HL-60/S4 treated with retinoic acid at 250 ng/mL for 4 days and 3 days (cell line): ENCODE data around the gene CNIH2.

Experiments
- in situ Hi-C: fragments of 300-500 bp; cut with MboI; formaldehyde crosslinking; loops from 2 replicates; pipeline ENCODE4 v1.7.0; 2022; ENCODE audit warnings: low sequenced_read_pairs

The CNIH2 gene

DNA sequence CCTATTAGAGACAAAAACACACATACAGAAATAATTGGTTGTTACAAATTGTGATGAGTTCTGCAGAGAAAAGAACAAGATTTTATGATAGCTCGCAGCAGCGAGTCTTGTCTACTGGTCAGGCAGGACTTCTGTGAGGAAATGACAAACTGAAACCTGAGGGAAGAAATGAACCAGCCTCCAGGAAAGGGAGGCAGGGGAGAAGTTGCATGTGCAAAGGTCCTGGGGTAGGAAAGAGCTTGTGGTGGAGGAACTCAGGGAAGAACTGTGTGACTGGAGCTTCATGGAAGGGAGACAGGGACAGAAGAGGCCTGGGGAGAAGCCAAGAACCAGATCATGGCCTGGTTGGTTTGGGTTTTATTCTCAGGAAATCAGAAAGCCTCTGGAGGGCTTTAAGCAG, 18.8 kb upstream of the CNIH2 start:
- in situ Hi-C loops, result no loop called here

DNA sequence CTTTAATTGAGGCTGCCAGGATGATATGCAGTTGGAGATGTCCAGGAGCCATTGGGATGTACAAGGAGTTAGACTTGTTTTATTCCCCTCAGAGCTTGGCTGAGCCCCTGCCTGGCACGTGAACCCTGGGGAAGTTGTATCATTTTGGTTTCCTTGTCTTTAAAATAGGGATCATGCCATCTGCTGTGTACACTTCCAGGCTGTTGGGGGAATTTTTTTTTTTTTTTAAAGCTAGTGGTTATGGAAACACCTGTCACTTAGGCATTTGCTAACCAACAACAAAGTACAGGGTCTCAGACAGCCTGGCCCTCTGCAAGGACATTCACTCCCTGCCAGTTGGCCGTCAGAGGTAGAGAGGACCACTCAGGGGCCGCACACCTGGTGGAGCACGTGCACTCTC, 18.0 kb upstream of the CNIH2 start:
- in situ Hi-C loops, result no loop called here

DNA sequence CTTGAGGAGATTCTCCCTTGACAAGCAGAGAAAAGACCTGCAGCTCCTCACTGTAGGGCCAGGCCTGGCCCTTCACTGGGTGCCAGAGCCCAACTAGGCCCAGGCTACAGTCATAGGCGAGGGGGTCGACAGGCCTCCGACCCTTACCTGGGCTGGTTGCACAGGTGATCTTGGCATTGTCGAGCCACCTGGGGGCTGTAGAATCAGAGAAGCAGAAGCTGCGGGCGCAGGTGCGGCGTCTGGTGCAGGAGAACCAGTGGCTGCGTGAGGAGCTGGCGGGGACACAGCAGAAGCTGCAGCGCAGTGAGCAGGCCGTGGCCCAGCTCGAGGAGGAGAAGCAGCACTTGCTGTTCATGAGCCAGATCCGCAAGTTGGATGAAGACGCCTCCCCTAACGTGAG, 16.4 kb upstream of the CNIH2 start:
- in situ Hi-C loops, result no loop called here

DNA sequence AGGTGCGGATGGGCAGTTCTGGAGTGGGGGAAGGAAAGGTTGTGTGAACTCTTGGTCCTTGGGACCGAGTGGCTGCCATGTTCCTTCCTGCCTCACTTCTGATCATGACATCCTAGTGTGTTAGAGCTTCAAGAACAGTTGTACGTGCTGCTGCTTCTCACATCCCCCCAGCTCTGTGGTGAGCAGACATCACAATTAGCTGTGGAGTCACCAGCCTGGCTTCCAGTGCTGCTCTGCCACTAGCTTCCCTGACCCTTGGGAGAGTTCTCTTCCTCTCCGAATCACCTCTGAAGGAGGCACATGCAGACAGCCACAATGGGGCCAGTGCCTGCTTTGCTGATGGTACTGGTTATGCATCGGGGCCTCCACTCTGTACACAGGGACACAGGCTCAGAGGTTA, 15.8 kb upstream of the CNIH2 start:
- in situ Hi-C loops, result no loop called here

DNA sequence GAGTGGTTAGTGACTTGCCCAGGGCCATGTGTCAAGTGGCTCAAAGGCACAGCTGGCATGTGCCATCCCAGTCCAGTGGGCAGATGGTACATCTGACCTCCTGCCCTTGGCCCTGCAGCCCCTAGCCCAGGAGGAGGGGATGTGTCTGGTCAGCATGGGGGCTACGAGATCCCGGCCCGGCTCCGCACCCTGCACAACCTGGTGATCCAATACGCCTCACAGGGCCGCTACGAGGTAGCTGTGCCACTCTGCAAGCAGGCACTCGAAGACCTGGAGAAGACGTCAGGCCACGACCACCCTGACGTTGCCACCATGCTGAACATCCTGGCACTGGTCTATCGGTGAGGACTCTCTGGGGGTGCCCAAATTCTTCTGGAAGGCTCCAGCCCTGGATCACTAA, 15.3 kb upstream of the CNIH2 start:
- in situ Hi-C loops, result no loop called here

DNA sequence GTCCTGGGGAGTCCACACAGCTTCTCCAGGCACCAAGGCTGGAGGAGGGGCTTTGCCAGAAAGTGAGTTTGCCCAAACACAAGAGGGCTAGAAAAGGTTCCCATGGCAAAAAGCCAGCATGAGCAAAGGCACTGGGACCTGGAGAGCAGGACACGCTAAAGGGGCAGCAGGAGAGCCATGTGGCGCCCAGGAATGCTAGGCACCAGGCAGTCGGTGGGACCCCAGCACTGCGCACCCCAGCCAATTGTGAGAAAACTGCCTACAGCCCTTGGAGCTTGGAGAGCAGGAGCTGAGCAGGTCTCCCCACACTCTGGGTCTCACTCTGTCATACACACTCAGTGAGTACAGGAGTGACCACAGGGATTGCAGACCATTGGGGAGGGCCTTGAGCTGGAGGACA, 14.7 kb upstream of the CNIH2 start:
- in situ Hi-C loops, result no loop called here

DNA sequence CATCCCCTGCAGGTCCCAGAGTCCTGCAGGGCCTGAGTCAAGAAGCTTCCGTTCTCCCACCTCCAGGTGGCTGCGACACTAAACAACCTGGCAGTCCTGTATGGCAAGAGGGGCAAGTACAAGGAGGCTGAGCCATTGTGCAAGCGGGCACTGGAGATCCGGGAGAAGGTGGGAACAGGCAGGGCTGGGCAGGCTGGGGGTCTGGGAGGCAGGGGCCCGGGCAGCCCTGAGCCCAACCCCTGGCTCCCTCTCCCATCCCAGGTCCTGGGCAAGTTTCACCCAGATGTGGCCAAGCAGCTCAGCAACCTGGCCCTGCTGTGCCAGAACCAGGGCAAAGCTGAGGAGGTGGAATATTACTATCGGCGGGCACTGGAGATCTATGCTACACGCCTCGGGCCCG, 14.2 kb upstream of the CNIH2 start:
- in situ Hi-C loops, result no loop called here

DNA sequence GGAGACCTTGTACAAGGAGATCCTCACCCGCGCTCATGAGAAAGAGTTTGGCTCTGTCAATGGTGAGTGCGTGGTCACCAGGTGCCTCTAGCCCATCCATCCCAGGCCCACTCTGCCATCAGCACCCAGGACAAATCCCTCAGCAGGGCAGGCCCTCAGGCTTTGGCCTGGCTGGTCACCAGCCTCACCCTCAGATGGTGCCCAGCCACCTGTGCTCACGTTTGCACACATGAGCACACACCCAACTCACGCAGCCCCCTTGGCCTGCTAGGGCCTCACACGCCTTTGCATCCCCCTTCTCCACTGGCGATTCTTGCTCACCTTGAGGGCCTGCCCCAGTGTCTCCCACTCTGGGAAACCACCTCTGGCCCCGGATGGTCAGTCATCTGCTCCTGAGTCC, 13.6 kb upstream of the CNIH2 start:
- in situ Hi-C loops, result no loop called here

DNA sequence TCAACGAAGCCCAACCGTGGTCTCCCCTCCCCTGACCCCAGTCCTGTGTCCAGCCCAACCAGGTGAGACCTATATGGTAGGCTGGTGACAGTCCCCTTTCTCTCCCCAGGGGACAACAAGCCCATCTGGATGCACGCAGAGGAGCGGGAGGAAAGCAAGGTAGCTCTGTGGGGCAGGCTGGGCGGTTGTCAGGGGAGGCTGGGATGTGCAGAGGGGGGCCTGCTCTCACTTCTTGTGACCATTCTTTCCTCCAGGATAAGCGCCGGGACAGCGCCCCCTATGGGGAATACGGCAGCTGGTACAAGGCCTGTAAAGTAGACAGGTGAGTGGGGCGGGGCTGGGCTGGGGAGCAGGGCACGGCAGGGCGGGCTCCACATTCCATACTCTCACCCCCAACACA, 13.1 kb upstream of the CNIH2 start:
- in situ Hi-C loops, result no loop called here

DNA sequence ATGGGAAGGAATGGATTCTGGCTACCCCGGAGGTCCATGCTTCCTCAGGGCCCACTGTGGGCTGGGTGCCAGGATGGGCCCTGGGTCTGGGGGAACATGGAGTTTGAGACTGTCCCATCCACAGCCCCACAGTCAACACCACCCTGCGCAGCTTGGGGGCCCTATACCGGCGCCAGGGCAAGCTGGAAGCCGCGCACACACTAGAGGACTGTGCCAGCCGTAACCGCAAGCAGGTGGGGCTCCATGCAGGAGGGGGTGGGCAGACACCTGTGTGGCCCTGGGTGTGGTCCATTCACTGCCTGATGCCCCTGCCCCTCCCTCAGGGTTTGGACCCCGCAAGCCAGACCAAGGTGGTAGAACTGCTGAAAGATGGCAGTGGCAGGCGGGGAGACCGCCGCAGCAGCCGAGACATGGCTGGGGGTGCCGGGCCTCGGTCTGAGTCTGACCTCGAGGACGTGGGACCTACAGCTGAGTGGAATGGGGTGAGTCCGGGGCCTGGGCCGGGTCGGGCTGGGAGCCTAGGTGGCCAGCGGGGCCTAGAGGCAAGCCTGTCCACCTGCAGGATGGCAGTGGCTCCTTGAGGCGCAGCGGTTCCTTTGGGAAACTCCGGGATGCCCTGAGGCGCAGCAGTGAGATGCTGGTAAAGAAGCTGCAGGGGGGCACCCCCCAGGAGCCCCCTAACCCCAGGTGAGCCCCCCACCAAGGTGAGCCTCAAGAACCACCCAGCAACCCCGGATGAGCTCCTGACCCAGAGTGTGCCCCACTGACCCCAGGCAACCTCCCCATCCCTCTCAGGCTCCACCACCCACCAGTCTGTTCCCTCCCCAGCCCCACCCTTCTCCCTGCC, 12.2 kb upstream of the CNIH2 start:
- in situ Hi-C loops, result no loop called here

DNA sequence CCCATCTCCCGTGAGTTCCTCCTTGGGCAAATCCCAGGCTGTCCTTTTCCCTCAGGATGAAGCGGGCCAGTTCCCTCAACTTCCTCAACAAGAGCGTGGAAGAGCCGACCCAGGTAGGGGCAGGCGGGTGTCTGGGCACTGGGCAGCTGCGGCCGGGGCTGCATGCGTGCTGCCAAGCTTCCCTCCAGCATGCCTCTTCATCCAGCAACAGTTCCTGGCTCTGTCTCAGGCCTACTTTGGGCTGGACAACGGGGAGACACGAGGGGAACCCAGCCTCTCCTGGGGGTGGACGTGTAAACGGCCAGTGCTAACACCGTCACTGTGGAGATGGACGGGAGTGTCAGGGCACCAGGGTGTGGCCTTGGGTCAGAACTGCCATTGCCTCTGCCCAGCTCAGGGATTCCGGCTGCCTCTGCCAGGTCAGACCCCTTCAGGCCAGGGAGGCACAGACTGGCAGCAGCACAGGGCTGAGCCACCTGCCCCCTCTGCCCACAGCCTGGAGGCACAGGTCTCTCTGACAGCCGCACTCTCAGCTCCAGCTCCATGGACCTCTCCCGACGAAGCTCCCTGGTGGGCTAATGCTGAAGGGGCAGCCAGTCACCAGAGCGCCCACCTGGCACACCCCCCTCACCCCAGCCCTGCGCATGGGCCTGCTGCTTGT, 11.5 kb upstream of the CNIH2 start:
- in situ Hi-C loops, result no loop called here

DNA sequence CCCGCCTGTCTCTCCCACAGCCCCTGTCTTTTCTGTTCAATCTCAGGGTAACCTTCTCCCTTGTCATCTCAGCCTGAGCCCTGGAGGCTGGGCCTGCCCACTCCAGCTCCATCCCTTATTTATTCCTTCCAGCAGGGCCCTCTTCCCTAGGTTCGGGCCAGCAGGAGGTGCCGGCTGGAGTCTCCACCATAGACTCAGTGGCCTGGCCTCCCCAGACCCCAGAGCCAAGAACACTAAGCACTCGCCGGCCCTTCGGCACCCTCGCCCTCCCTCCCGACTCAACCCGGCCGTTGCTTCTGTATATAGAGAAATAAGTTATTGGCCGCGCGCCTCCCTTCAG, 11.0 kb upstream of the CNIH2 start:
- in situ Hi-C loops, result no loop called here

DNA sequence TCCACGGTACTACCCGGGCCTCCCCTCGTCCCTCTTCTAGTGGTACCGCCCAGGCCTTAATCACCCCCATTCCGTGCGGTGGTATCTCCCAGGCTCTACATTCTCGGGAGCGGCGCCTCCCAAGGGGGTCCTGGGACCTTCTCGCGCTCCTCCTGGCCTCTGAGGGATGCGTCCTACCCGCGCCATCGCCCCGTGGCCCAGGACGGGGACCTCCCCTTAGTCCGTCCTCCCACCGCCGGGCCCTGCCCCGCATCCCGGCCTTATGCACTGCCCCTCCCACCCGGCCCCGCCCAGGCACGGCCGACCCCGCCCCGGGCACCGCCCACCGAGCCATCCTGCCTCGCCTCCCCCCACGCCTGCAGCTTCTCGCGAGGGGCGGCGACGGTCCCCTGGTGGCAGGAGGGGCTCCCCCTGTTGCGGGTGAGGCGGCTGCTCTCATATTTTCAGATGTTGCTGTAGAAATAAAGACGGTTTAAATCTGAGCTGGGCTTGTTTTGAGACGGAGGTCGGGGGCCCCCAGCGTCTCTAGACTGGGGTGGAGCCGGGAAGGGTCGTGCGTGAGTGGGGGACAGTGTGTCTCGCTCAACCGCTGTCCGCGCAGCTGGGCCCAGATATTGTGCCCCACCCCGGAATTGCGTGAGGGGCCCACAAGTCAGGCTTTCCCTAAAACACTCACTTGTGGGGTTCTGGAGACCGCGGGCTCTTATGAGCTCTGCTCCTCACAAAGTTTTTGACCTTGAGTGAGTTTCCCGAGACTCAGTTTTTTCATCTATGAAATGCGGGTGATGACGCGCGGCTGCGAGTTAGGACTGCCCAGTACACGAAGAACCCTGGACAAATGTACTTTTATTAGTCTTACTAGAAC, 10.4 kb upstream of the CNIH2 start:
- in situ Hi-C loops, result no loop called here

DNA sequence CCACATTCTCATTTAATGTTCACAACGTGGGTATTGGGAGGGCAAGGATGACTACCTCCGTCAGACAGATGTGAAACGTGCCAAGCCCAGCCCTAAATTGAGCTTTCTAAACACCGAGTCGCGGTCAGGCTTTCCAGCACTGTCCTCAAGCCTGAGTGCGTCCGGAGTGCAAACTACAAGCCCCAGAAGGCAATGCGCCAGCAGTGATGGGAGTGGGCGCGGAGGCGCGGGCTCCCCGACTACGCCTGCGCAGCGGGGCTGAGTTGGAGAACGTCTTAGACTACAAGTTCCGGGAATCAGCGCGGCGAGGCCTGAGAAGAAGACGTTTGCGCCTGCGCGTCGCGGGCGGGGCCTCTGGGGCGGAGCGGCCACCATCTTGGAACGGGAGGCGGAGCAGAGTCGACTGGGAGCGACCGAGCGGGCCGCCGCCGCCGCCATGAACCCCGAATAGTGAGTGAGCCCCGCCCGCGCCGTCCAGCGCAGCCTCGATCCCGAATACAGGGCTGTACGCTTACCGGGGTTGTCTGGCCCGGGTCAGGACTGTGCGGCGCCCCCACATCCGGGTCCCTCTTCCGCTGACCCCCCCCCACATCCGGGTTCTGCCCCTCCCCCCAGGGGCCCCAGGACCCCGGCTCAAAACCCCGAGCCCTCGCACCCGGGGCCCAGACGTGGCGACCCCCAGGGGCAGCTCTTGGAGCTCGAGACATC, 9.6 kb upstream of the CNIH2 start, which contains the start of gene RAB1B:
Gene RAB1B (plus strand): TSS at position 396 of the 708 bp plus-strand sequence. CDS start 41 bp downstream, at position 437.
- in situ Hi-C loops, result no loop called here

DNA sequence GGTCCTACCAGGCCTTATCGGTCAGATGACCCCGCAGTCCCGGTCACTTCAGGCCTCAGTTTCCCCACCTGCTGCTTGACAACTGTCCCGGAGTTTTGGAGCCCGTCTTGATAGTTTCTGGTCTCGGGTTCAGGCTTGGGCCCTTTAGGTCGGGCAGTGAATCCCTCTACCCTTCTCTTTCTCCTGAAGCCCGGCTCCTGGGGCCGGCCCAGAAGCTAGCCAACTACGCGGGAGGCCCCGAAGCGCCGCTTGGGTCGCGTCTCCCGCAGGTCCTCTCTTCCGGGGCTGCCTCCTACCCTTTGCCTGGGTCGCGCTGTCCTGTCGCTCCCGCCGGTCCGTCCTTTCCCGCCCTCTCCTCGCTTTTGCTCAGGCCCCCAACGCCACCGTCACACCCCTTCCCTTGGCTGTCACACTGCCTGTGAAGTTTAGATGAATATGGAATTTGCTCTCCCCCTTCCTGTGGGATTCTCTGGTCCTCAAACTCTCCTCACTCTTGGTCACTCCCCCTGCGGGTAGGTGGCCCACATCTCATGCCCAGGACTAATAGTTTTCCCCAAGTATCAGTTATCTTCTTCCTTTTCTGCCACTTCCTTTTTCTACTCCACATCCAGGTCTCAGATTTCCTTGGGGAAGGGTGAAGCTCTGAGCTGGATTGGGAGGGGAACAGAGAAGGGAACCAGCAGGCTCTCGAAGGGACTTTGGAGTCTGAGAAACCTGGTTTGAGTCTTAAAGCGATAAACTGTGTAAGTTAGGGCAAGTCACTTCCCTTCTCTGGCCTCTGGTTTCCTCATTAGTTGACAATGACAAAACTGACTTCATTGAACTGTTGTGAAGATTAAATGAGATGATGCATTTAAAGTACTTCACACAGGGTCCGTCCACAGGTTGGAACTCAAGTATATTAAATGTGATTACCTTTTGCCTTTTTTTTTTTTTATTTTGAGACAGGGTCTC, 8.7 kb upstream of the CNIH2 start:
- in situ Hi-C loops, result no loop called here

DNA sequence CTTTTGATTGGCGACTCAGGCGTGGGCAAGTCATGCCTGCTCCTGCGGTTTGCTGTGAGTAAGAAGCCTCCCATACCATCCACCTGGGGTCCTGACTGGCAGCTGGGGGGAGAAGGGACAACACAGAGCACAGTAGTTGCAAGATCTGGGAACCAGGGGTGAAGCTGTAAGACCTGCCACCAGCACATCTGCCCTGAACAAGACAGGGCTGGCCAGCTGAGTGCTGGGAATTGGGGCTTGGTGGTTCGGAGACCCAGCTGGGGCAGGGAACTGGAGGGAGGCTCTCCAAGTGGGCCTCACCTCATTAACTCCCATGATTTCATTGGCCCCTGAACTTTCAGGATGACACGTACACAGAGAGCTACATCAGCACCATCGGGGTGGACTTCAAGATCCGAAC, 6.2 kb upstream of the CNIH2 start:
- in situ Hi-C loops, result no loop called here

DNA sequence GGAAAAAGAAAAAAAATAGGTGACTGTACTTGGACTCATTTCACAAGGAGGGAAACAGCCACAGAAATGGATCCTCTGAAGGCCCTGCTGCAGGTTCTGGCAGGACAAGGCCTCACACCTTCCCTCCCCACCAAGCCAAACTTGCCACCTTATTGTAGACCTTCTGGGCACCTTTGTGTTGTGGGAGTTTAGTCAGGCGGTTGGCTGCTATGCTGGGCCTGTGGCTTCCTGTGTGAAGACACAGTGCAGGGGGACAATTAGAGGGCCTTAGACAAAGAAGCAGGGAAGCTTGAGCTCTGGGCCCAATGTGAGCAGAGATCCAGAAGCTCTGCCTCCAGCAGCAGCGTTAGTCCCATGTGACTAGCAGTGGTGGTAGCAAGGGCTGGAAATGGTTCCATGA, 5.4 kb upstream of the CNIH2 start:
- in situ Hi-C loops, result no loop called here

DNA sequence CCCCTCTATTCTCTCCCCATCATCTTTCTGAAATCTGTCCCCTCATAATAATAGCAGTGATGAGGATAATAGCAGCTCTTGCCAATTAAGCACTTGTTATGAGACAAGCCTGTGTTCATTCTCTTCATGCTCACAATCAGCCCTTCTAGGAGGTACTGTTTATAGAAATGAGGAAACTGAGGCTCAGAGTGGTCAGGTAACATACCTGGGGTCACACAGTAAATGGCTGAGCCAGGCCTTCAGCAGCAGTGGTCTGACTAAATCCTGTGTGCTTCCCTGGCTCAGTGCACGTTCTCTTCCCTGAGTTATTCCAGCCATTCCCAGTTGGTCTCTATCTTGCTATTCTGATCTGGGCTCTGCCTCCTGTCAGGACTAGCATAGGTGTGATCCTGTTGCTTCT, 3.8 kb upstream of the CNIH2 start:
- in situ Hi-C loops, result no loop called here

DNA sequence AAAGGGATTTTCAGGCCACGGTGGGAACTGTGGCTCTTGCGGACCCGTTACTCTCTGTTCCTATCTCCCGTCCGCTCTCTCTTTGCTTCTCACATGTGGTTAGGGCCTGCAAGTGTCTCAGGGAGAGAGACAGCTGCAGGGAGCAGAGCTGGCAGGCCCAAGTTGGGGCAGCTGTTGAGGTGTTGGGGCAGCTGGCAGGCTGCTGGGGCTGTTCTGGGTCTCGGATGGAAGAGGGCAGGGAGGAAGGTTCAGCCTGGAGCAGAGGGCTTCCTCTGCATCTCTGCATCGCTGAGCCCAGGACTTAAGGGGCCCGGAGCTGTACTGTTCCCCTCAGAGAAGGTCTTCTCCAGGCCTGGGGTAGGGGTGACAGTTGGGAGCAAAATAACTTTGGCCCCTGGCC, 2.6 kb upstream of the CNIH2 start:
- in situ Hi-C loops, result no loop called here
